Subcutaneous adipose tissue (tissue), 4 donors: ENCODE results near the gene MEAF6. TPM values are rescaled to one million over a fixed set of nuclear protein-coding genes. Genes with fewer than 3 reads are reported as not detected.

Experiments used
- total RNA-seq, 4 donors: library from RNA; depleted of rRNA; stranded (reverse); fragments of >200 nt; gene quantifications; one replicate each; pipeline ENCODE4 v1.1.0, GENCODE V29; 2016
- TF ChIP-seq, protein P1 (sequence below): fragments of 450-650 bp; IDR thresholded peaks from one replicate; pipeline ENCODE4 v1.5.1; 2016; ENCODE audit warnings: low read depth, mild to moderate bottlenecking, control low read depth, antibody characterized with exemption, moderate library complexity

Gene MEAF6
- total RNA-seq, 4 donors from 2014 or later, result 48.3 to 60.8 (median 56.1) TPM

GRCh38 chr1:37479255-37480124 is 35.1 kb downstream of the MEAF6 start:
- TF ChIP-seq, protein P1, sequence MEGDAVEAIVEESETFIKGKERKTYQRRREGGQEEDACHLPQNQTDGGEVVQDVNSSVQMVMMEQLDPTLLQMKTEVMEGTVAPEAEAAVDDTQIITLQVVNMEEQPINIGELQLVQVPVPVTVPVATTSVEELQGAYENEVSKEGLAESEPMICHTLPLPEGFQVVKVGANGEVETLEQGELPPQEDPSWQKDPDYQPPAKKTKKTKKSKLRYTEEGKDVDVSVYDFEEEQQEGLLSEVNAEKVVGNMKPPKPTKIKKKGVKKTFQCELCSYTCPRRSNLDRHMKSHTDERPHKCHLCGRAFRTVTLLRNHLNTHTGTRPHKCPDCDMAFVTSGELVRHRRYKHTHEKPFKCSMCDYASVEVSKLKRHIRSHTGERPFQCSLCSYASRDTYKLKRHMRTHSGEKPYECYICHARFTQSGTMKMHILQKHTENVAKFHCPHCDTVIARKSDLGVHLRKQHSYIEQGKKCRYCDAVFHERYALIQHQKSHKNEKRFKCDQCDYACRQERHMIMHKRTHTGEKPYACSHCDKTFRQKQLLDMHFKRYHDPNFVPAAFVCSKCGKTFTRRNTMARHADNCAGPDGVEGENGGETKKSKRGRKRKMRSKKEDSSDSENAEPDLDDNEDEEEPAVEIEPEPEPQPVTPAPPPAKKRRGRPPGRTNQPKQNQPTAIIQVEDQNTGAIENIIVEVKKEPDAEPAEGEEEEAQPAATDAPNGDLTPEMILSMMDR, result no peak

GRCh38 chr1:37478890-37479254 is 35.7 kb downstream of the MEAF6 start:
- TF ChIP-seq, protein P1, result no peak

GRCh38 chr1:37478451-37478881 is 36.1 kb downstream of the MEAF6 start:
- TF ChIP-seq, protein P1, result no peak

- TF ChIP-seq, protein P1, result no peak
Observed at GRCh38 chr1:37477946-37478345, 36.6 kb downstream of the MEAF6 start.

DNA sequence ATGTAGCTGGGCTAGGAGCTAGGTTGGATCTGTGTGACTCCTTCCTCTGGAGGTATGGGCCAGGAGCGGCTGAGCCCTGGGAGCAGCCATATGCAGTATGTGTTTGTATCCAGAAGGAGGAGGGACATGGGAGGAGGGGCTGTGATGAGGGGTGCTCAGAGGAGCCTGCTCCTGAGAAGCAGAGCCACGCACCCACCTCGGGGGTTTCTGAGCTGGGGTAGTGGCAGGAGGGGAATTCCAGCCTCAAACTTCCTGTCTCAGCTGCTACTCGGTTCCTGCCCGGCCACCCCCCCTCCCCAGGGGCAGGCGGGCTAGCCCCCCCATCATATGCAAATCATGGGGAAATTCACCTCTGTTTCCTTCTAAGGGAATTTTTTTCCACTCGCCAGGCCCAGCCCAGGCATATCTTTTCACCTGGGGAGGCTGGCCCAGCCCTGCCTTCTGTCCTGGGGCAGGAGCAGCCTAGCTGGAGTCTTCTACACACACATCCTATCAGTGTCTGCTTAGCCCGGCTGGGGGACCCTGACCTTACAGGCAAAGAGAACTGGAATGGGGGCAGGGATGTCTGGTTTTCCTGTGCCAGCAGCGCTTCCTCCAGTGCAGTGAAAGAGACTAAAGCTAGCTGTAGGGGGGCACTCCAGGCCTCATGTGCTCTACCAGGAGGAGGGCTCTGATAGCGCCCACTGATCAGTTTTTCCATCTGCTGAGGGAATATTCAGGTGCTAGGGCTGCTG is 37.2 kb downstream of the MEAF6 start:
- TF ChIP-seq, protein P1, result no peak

- TF ChIP-seq, protein P1, result no peak
Observed at GRCh38 chr1:37476460-37477197, 37.9 kb downstream of the MEAF6 start.

- TF ChIP-seq, protein P1, result no peak
Observed at GRCh38 chr1:37476087-37476452, 38.5 kb downstream of the MEAF6 start.
